NCI-H82 (cell line): ENCODE data around the gene PRR29.
"Not testable (repeated sequence)": the region's sequence is repeated elsewhere in the genome, so short reads cannot be mapped to it uniquely, and the experiment has no call there.

ENCODE experiments used
- DNase-seq: peaks from one replicate; lab custom pipeline; 2025; lab: John Stamatoyannopoulos, UW

PRR29 gene

DNA sequence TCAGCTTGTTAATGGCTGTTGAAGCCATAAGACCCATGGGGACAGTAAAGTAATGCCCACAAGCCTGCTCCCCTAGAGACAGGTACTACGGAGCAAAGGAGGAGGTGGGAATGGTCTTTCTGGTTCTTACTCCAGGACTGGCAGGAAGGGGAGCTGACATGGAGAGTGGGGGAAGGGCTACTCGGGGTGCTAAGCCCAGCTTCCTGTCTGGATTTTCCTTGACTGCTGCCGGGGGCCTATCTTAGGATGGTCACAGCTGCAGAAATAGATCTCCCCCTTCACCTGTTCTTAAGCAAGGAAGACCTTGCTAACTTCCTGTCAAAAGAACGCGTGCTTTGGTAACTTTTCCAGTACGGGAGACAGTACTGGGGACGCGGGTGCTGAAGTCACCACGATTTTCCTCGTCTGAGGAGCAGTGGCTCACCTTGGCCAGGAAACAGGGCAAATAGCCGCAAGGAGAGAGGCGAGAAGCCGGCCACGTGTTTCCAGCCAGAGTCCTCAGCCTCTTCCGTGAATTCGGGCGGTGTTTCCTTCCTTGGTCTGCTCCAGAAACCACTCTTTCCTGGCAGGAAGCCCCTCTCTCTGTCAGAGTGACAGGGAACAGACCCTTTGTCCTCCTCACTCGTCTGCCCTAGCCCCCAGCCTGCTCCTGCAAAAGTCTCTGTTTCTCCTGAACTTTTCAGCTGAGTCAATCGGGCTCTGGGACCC lies 656 bp upstream of the PRR29 start:
- no peak for DNase-seq

DNA sequence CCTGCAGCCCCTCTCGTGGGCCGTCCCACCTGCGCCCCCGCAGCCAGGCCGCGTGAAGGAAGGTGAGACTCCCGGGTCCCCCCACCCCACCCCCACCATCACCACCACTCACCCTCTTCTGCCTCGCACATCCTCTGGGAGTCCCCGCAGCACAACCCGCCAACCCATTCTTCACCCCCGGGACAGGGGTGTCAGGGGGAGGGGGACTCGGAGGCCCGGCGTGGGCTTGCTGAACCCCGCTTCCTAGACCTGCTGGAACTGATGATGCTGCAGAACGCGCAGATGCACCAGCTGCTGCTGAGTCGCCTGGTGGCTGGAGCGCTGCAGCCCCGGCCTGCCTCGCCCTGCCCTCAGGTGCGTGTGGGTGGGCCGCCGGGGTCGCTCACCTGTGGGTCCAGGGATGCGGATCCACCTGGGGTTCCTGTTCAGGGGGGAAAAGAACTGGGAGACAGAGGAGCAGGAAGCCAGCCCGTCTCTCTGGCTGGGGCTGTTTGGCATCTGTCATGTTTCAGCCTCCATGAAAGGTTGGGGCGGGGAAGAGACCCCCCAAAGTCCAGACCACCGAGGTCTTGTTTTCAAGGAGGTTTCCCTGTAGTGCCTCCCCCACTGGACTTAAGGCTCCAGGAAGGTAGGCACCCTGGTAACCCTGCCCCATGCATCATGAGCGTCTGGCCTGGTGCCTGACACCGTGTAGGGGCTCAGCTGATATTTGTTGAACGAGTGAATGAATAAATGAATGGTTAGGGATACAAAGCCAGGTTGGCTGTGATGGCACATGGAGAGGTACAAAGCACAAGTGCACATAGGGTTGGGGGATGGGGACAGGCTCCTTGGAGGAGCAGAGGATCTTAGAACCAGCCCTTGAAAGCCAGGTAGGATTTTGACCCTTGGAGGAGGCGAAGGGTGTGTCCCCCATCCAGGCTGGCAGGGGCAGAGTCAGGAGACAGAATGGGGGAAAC lies 849 bp downstream of the PRR29 start:
- no peak for DNase-seq

- no peak for DNase-seq
Observed at GRCh38 chr17:63999680-64000531, 1.8 kb downstream of the PRR29 start.

DNA sequence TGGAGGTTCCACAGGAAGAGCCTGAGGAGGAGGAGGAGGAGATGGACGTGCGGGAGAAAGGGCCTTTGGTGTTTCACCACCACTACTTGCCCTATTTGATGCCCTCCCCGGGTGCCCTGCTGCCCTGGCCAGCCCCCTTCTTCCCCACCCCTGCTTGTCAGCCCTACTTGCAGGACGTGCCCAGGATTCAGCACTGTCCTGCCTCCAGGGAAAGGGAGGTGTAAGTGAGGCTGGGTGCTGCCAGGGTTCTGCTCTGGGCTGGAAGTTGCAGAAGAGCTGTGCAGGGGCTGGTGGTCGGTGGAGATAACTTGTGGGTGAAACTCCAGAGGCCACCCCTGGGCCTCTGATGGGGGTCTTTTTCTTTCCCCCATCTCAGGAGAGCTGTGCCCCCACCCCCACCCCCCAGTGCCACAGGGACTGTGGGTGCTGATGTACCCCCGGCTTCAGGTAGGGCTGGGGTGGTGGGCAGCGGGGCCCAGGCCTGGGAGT lies 3.0 kb downstream of the PRR29 start:
- DNase-seq, result no peak

DNA sequence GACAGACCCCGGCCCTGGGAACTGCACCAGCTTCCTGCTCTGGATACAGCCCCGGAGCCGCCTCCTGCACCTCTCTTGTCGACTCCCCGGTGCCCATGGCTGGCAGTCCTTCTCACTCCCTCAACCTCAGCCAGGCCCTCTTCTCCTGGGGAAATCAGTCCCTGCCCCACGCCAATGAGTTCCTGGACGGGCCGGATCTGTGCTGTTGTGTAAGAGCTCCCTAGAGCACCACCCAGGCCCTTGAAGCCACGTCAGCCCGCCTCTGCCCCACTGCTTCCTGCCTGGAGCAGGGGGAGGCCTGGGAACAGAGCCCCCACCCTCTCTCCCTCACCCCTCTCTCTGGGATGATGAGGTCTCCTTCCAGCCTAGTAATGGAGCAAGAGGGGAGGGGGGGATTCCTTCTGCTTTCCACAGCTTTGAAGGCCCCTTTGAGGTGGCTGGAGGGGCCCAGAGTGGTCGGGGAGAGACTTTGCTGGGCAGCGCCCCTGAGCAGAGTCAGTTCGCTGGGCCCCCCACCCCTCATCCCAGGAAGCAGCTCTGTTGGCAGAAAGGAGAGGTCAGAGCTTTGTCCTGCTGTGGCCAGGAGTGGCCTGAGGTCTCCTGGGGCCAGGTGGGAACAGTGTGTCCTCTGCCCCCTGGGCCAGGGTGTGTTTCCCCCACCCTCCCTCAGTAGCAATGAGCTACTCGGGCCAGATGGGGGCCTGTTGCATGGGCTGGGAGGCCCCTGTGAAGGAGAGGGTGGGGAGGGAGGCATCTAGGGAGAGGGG lies 3.8 kb downstream of the PRR29 start:
- DNase-seq, result no peak

DNA sequence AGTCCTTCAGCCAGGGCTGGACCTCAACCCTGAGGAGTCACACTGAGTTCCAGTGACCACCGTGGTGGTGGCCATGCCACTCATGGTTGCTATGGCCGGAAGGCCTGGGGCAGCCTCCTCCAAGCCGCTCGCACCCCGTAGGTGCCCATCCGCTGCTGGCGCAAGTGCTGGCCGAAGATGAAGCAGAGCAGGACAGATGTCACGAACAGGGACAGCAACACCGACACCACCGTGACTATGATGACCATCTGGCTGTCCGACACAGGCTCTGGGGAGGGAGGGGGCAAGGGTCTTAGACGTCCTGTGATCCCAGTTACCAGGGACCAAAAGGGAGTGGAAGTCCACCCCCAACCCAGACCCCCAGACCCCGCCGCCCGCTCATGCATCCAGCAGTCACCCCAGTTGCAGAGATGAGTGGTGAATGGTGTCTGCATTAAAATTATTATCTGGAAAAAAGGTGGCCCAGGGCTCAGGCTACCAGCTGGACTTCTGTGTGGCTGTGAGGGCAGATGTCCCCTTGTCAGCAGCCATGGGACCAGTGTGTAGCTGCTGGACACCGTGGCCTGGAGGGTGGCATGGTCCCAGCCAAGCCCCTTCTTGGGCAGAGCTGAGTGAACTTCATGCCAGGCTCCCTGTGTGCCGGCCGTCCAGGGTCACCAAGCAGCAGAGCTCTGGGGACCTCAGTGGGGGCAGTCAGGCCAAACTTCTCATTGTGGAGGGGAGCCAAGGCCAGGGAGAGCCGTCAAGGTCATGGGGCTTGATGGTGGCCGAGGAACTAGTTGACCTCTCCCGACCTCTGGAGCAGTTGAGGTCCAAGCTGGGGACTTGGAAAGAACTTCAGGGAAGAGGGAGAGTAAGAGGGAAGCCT lies 4.7 kb downstream of the PRR29 start:
- DNase-seq, result no peak

DNA sequence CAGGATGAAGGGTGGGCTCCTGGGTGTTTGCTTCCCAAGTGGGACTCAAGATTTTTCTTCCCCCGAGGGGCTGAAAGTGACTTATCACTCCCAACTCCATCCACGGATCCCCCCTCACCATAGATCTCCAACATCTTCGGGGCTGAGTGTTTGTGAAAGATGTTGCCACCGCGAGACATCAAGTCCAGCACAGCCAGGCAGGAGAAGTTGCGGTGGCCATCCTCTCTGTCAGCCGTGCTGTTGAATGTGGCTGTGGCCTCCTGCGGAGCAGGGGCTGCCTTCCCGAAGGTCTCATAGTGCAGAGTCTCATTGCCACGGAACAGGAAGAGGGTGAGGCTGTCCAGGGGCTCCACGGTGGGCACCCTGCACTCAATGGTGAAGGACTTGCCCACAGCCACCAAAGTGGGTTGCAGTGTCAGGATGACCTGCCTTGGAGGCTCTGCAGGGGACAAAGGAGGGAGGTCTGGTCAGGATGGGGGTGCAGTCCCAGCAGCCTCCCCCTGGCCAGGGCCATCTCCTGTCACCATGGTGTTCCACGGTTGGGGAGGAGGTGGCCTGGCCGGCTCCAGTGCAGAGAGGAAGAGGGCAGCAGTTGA lies 5.5 kb downstream of the PRR29 start:
- DNase-seq, result no peak

DNA sequence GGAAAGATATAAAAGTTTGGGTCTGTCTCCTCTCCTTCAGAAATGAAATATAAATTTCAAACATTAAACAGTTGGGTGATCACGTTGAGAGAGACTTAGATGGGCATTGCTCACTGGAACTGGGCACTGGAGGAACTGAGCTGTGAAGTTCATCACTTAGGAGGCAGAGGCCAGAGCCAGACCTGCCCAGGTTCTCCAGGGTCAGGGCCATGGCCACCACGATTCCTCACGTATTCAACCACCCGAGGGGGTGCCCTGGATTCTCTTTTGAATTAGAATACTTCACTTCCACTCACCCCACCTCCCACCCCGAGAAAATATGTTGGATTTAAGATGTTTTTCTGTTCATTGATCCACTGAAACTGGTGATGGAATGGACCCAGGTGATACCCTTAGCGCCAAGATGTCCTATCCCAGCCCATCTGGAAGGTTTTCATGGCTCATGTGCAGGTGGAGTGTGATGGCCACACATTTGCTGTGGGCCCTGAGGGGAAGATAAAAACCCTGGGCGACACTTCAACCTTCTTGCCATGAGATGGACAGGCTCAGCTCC lies 6.1 kb downstream of the PRR29 start:
- no peak for DNase-seq

DNA sequence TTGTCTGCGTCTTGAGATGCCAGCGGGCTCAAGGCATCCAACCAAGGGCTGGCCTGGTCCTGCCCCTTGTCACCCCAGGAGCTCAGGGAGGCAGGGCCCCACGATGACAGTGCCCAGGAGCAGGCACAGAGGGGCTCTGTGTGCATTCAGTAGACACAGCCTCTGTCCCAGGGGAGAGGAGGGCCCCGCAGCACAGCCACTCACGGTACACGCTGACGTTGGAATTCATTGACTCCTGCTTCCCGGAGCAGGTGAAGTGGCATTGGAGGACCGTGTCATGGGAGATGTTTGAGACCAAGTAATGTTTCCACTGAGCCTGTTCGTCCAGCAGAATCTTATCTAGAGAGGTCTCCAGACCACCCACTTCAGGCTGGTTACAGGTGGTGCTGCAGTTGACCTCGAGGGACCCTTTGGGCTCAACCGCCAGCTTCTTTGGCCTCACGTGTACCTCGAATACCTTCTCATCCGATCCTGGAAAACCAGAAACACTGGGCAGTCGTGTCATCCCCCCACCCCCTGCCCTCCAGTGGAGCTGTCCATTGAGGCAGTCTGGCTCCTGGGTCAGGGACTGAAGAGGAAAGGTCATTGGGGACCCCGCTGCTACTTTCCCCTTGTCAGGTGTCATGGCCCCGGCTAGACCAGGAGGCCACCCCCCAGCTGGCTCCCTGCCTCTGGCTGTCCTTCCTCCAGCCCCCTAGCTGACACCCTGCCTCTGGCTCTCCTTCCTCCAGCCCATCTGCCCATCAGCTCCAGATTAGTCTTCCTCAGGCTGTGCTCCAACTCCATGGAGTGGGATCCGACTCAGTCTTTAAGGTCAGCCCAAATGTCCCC lies 7.0 kb downstream of the PRR29 start:
- no peak for DNase-seq

DNA sequence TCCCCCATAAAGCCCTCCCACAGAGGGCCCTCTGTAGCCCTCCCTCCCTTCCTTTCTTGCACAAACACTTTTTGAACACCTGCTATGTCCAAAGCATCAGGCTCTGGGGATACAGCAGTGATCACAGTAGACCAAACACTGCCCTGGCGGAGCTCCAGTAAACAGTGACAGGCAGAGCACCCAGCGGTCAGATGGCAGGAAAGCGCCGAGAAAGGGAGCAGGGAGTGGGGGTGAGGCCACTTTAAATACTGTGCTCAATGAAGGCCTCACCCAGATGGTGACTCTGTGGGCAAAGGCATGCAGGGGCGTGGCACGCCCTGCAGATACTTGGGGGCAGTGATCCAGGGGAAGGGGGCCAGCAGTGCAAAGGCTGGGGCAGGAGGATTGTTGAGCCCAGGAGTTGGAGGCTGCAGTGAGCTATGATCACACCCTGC lies 7.6 kb downstream of the PRR29 start:
- DNase-seq, result peak; percentile 70

DNA sequence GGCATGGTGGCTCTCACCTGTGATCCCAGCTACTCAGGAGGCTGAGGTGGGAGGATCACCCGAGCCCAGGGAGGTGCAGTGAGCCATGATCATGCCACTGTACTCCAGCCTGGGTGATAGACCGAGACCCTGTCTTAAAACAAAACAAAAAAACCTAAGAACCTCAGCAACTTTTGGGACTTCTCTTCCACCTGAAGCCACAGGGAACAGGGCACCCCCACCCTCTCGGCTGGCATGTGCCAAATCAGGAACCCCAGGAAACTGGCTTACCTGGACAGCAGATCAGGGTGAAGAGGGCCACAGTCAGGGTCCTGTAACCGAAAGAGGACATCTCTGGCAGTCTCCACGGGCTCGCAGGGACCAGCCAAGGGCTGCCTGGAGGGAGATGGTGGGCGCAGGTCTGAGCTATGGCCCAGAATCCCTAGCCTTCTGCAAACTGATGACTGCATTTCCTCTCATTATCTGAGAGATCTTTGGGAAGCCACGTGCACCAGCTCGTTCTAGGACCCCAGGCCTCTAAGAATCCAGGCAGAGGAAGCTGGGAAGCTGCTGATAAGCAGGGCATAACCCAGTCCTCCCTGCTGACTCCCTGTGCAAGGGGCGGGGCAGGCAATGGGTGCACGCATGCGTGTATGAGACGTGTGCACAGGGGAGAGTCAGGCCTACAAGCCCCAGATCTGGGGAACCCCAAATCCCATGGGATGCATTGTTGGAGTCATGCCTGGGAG lies 8.4 kb downstream of the PRR29 start:
- DNase-seq, result no peak

DNA sequence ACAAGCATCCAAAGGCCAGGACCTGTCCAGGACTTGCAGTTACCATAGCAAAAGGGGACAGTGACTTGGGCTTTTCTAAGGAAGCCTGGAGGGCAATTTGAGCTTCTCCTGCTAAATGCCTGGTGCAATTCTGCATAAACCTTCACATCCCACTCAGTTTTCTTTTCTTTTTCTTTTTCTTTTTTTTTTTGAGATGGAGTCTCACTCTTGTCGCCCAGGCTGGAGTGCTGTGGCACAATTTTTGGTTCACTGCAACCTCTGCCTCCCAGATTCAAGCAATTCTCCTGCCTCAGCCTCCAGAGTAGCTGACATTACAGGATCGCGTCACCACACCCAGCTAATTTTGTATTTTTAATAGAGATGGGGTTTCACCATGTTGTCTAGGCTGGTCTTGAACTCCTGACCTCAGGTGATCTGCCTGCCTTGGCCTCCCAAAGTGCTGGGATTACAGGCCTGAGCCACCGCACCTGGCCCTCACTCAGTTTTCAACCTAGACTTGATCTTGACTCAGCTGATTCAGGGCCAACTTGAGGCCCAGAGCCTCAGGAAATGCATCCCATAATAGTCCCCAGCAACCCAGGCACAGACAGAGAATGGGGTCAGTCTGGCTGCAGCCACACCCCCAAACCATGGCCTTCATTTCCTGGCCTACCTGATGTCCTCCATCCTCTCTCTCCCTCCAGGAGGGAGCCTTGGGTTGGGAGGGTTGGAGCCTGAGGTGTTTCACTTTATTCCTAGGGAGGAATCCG lies 9.1 kb downstream of the PRR29 start:
- DNase-seq, result not testable (repeated sequence)

- DNase-seq, result no peak
Observed at GRCh38 chr17:64007838-64008282, 9.7 kb downstream of the PRR29 start.

- DNase-seq, result no peak
Observed at GRCh38 chr17:64008346-64008745, 10.2 kb downstream of the PRR29 start.

- DNase-seq, result no peak
Observed at GRCh38 chr17:64008830-64009229, 10.7 kb downstream of the PRR29 start.

DNA sequence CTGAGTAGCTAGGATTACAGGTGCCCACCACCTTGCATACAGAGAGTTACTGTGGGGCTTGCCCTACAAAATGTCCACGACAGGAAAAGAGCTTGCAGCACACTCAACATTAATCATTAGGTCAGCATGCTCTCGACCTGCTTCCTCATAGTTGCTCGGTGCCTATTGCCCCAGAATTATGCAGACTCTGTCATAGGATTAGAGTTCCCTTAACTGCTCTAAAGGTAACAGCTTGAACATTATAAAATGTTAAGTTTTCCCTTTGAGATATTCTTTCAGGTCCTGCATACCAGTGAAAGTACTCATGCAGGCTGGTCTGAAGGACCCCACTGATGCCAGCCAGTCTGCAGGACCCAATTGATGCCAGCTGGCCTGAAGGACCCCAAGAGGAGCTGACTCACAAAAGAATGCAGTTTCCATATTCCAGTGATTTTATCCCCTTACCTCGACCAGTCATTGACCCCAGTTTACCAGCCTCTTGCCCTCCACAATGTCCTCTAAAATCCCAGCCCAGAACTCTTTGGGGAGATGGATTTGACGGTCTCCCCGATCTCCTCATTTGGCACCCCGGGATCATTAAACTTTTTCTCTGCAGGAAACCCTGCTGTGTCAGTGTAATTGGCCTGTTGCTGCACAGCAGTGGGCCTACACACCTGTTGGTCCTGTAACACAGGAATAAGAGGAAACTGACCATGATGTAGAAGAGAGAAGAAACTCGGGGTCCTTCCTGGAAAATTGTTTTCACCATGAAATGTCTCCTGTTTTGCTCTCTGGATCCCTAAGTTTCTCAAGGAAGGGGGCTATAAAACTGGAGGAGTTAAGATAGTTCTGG lies 11.6 kb downstream of the PRR29 start:
- no peak for DNase-seq
